NCI-H1436 treated with DMSO at 0.1 percent for 48 hours (cell line): ENCODE measurements around the gene MFAP2.
"Not testable (repeated sequence)": the region's sequence is repeated elsewhere in the genome, so short reads cannot be mapped to it uniquely, and the experiment has no call there.

Experiments
- DNase-seq: peaks from one replicate; lab custom pipeline; 2025; lab: John Stamatoyannopoulos, UW

MFAP2 gene

GRCh38 chr1:16929146-16930041, 51.0 kb downstream of the MFAP2 start:
- not testable (repeated sequence) for DNase-seq

GRCh38 chr1:16927711-16928485, 52.5 kb downstream of the MFAP2 start:
- DNase-seq: no peak

GRCh38 chr1:16927256-16927655, 53.2 kb downstream of the MFAP2 start:
- DNase-seq: no peak

- no peak for DNase-seq
These were observed 53.8 kb downstream of the MFAP2 start for GRCh38 chr1:16926491-16927073.

- DNase-seq: no peak
These were observed 54.6 kb downstream of the MFAP2 start for GRCh38 chr1:16925635-16926490.

GRCh38 chr1:16924919-16925477, 55.4 kb downstream of the MFAP2 start:
- DNase-seq: no peak
